Measurements from ENCODE around the gene AK8.
A peak's percentile ranks its signal among the peaks of the same experiment; 100 is the strongest.

Gene AK8

GRCh38 chr9:132708239-132708638, 169.8 kb downstream of the AK8 start:
- Mint-ChIP-seq H3K9me3 (no peaks in the 10 kb centered on the region), H3K4me3 (no peak overlapping the region), H3K4me1 (no peaks in the 10 kb centered on the region), H3K27ac (ENCODE audit: low read depth) (no peak overlapping the region), H3K27me3 (peaks cover 74% of the 10 kb centered on the region), H3K36me3 (ENCODE audit: insufficient read depth) (no peaks in the 10 kb centered on the region)
- ATAC-seq (replicated peaks; ENCODE audit: extremely low read depth, poor library complexity, severe bottlenecking) (no peak), DNase-seq (ENCODE audit: low spot score in 2 of 2) (no peak)

- ATAC-seq (replicated peaks; ENCODE audit: extremely low read depth, poor library complexity, severe bottlenecking) (no peak), DNase-seq (ENCODE audit: low spot score in 2 of 2) (no peak)
- no peak overlapping the region for H3K4me3 Mint-ChIP-seq
- peaks cover 4% of the 10 kb centered on the region for H3K9me3 Mint-ChIP-seq
- no peaks in the 10 kb centered on the region for H3K4me1 Mint-ChIP-seq
- H3K36me3 Mint-ChIP-seq (ENCODE audit: insufficient read depth) = no peaks in the 10 kb centered on the region
- no peak overlapping the region for H3K27ac Mint-ChIP-seq (ENCODE audit: low read depth)
- H3K27me3 Mint-ChIP-seq = peaks cover 49% of the 10 kb centered on the region
Measured at GRCh38 chr9:132703336-132703735, 174.7 kb downstream of the AK8 start.

DNA sequence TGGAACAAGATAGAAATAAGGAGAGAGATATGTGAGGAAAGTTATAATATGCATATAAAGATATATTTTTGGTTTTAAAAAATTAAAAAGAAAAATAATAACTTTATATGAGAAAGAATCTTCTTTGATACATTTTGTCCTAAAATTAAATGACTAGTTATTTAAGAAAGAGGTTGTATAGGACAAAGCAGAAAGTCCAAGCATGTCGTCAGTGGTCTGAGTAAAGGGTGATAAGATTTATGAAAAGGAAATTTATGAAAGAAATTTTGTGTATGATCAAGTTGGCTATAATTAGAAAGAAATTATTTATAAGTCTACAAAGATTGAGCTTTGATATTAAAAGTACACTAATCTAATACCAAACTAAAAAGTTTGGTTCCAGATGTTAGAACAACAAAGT, 175.8 kb downstream of the AK8 start:
- no peak for DNase-seq (ENCODE audit: low spot score in 2 of 2)

DNA sequence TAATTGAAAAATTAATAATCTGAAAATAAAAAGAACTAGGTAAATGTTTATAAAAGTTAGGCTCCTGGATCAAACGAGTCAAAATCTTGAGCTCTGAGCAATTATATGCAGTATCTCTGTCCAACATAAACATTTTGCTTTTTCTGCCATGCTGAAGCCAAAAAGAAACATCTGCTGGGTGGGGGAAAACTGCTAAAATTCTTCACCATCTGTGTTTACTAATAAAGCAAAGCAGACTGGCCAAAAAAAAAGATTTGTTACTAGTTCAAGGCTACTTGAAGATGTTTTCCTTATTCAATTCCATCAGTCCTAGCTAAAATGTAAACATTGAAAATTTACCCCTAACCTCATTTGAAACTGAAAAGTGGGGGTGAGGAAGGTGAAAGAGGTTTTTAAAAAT, 178.1 kb downstream of the AK8 start:
- ATAC-seq (replicated peaks; ENCODE audit: extremely low read depth, poor library complexity, severe bottlenecking) (no peak), DNase-seq (ENCODE audit: low spot score in 2 of 2) (no peak)
- H3K36me3 Mint-ChIP-seq (ENCODE audit: insufficient read depth) = no peaks in the 10 kb centered on the region
- no peaks in the 10 kb centered on the region for H3K4me1 Mint-ChIP-seq
- no peak overlapping the region for H3K27ac Mint-ChIP-seq (ENCODE audit: low read depth)
- H3K27me3 Mint-ChIP-seq = peaks cover 31% of the 10 kb centered on the region
- H3K4me3 Mint-ChIP-seq = no peak overlapping the region
- H3K9me3 Mint-ChIP-seq = peaks cover 21% of the 10 kb centered on the region

More for the DNA sequence above, 175.8 kb downstream of the AK8 start:
- Mint-ChIP-seq H3K4me3 (no peak overlapping the region), H3K9me3 (peaks cover 15% of the 10 kb centered on the region), H3K27ac (ENCODE audit: low read depth) (no peak overlapping the region), H3K36me3 (ENCODE audit: insufficient read depth) (no peaks in the 10 kb centered on the region), H3K4me1 (no peaks in the 10 kb centered on the region), H3K27me3 (peaks cover 50% of the 10 kb centered on the region)
- ATAC-seq (replicated peaks; ENCODE audit: extremely low read depth, poor library complexity, severe bottlenecking) = no peak

DNA sequence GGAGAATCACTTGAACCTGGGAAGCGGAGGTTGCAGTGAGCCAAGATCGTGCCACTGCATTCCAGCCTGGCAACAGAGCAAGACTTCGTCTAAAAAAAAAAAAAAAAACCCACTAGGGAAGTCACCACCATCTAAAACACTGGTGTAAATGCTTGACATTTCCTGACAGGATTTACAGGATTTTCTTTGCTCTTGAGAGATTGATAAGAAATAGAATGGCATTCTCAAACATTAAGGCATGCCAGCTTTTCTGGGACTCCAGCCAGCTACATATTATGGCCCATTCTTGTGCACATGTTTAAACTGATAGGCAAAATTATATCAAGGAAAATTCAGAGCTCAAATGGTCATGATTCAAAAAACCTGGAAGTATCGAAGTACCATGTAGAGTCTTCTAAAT, 179.1 kb downstream of the AK8 start:
- H3K36me3 Mint-ChIP-seq (ENCODE audit: insufficient read depth) = no peaks in the 10 kb centered on the region
- H3K4me3 Mint-ChIP-seq = no peak overlapping the region
- peaks cover 21% of the 10 kb centered on the region for H3K27me3 Mint-ChIP-seq
- no peak overlapping the region for H3K27ac Mint-ChIP-seq (ENCODE audit: low read depth)
- peaks cover 21% of the 10 kb centered on the region for H3K9me3 Mint-ChIP-seq
- no peak for ATAC-seq (replicated peaks; ENCODE audit: extremely low read depth, poor library complexity, severe bottlenecking)
- no peak for DNase-seq (ENCODE audit: low spot score in 2 of 2)
- H3K4me1 Mint-ChIP-seq = peaks cover 4% of the 10 kb centered on the region

DNA sequence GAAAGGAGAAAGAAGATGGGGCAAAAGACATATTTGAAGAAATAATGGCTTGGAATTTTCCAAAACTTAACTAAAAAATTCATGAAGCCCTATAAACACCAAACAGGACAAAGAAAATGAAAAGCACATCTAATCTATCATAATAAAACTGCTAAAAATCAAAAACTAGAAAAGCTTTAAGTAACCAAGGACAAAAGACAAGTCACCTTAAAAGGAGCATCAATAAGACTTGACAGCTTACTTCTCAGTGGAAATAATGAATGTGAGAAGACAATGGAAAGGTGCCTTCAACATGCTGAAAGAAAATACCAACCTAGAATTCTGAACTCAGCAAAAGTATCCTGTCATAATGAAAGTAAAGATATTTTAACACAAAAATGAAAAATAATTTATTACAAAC, 180.9 kb downstream of the AK8 start:
- Mint-ChIP-seq H3K27me3 (peaks cover 10% of the 10 kb centered on the region), H3K4me1 (peaks cover 4% of the 10 kb centered on the region), H3K27ac (ENCODE audit: low read depth) (no peak overlapping the region), H3K36me3 (ENCODE audit: insufficient read depth) (no peaks in the 10 kb centered on the region), H3K9me3 (peaks cover 21% of the 10 kb centered on the region), H3K4me3 (no peak overlapping the region)
- DNase-seq (ENCODE audit: low spot score in 2 of 2) = no peak
- no peak for ATAC-seq (replicated peaks; ENCODE audit: extremely low read depth, poor library complexity, severe bottlenecking)

DNA sequence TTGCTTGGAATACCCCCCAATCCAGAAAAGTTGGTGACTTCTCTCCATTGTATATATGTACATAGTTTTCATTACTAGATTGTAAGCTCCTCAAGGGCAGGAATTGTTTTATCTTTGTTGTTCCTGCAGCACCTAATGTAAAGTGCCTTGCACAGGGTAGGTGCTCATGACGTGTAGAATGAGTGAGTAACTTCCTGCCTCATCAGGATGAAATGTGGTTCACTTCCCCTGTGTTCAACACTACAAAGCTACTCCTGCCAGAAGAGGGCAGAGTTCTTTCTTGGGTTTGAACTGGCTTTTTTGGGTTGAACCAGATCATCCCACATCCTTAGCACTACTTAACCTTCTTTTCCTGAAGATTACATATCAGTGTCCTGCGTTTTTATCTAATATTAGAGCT, 183.9 kb downstream of the AK8 start:
- Mint-ChIP-seq H3K27me3 (peaks cover 10% of the 10 kb centered on the region), H3K9me3 (peaks cover 21% of the 10 kb centered on the region), H3K4me1 (peaks cover 4% of the 10 kb centered on the region), H3K27ac (ENCODE audit: low read depth) (no peak overlapping the region), H3K36me3 (ENCODE audit: insufficient read depth) (peaks cover 17% of the 10 kb centered on the region), H3K4me3 (no peak overlapping the region)
- ATAC-seq (replicated peaks; ENCODE audit: extremely low read depth, poor library complexity, severe bottlenecking) (peak; percentile 87), DNase-seq (ENCODE audit: low spot score in 2 of 2) (peak in 1 of 2 donors; percentile 13)

DNA sequence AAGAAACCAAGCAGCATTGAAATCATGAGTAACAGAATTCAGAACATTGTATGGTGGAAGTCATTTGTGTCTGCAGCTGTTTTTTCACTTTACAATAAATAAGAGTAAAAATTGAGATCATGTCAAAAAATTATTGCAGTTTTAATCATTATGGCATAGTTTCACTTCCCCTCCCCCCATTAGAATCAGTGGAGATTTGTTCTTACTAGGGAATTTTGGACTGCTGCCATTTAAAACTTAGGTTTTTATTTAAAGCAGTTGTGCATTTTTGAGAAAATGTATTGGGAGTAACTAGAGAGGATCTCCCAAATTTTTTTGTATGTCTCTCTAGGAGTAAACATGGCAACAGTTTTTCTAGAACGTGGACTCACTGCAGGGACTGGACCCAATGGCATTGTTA, 187.4 kb downstream of the AK8 start:
- peaks cover 4% of the 10 kb centered on the region for H3K4me1 Mint-ChIP-seq
- ATAC-seq (replicated peaks; ENCODE audit: extremely low read depth, poor library complexity, severe bottlenecking) (no peak), DNase-seq (ENCODE audit: low spot score in 2 of 2) (no peak)
- no peak overlapping the region for H3K27ac Mint-ChIP-seq (ENCODE audit: low read depth)
- H3K27me3 Mint-ChIP-seq = no peaks in the 10 kb centered on the region
- H3K9me3 Mint-ChIP-seq = no peaks in the 10 kb centered on the region
- no peak overlapping the region for H3K4me3 Mint-ChIP-seq
- H3K36me3 Mint-ChIP-seq (ENCODE audit: insufficient read depth) = peaks cover 34% of the 10 kb centered on the region

GRCh38 chr9:132683873-132684272, 194.2 kb downstream of the AK8 start:
- DNase-seq (ENCODE audit: low spot score in 2 of 2) = no peak
- Mint-ChIP-seq H3K4me3 (no peak overlapping the region), H3K27me3 (no peaks in the 10 kb centered on the region), H3K4me1 (peaks cover 20% of the 10 kb centered on the region), H3K27ac (ENCODE audit: low read depth) (no peak overlapping the region), H3K9me3 (no peaks in the 10 kb centered on the region), H3K36me3 (ENCODE audit: insufficient read depth) (peaks cover 38% of the 10 kb centered on the region)
- no peak for ATAC-seq (replicated peaks; ENCODE audit: extremely low read depth, poor library complexity, severe bottlenecking)

GRCh38 chr9:132681561-132681960, 196.5 kb downstream of the AK8 start:
- ATAC-seq (replicated peaks; ENCODE audit: extremely low read depth, poor library complexity, severe bottlenecking) (no peak), DNase-seq (ENCODE audit: low spot score in 2 of 2) (no peak)
- H3K4me3 Mint-ChIP-seq = no peak overlapping the region
- no peaks in the 10 kb centered on the region for H3K9me3 Mint-ChIP-seq
- peaks cover 20% of the 10 kb centered on the region for H3K4me1 Mint-ChIP-seq
- no peak overlapping the region for H3K27ac Mint-ChIP-seq (ENCODE audit: low read depth)
- H3K36me3 Mint-ChIP-seq (ENCODE audit: insufficient read depth) = peaks cover 34% of the 10 kb centered on the region
- H3K27me3 Mint-ChIP-seq = no peaks in the 10 kb centered on the region

GRCh38 chr9:132679946-132680625, 198.0 kb downstream of the AK8 start:
- H3K27me3 Mint-ChIP-seq = no peaks in the 10 kb centered on the region
- H3K36me3 Mint-ChIP-seq (ENCODE audit: insufficient read depth) = peaks cover 29% of the 10 kb centered on the region
- DNase-seq (ENCODE audit: low spot score in 2 of 2) = no peak
- H3K4me1 Mint-ChIP-seq = peaks cover 20% of the 10 kb centered on the region
- no peak for ATAC-seq (replicated peaks; ENCODE audit: extremely low read depth, poor library complexity, severe bottlenecking)
- no peaks in the 10 kb centered on the region for H3K9me3 Mint-ChIP-seq
- no peak overlapping the region for H3K27ac Mint-ChIP-seq (ENCODE audit: low read depth)
- no peak overlapping the region for H3K4me3 Mint-ChIP-seq

DNA sequence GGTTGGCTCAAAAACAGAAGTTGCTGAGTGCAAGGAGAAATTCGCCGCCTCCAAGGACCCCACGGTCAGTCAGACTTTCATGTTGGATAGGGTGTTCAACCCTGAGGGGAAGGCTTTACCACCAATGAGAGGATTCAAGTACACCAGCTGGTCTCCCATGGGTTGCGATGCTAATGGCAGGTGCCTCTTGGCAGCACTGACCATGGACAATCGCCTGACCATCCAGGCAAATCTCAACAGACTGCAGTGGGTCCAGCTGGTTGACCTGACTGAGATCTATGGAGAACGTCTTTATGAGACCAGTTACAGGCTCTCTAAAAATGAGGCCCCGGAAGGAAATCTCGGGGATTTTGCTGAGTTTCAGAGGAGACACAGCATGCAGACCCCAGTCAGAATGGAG, 200.1 kb downstream of the AK8 start:
- ATAC-seq (replicated peaks; ENCODE audit: extremely low read depth, poor library complexity, severe bottlenecking) (no peak), DNase-seq (ENCODE audit: low spot score in 2 of 2) (no peak)
- H3K27ac Mint-ChIP-seq (ENCODE audit: low read depth) = no peak overlapping the region
- H3K36me3 Mint-ChIP-seq (ENCODE audit: insufficient read depth) = peaks cover 24% of the 10 kb centered on the region
- no peaks in the 10 kb centered on the region for H3K9me3 Mint-ChIP-seq
- H3K4me1 Mint-ChIP-seq = peaks cover 17% of the 10 kb centered on the region
- no peak overlapping the region for H3K4me3 Mint-ChIP-seq
- no peaks in the 10 kb centered on the region for H3K27me3 Mint-ChIP-seq
